HG03460 (cell line): ENCODE measurements around the gene WNT7B.

Experiments
- ATAC-seq: cut with Tn5 transposase; IDR thresholded peaks from one replicate; pipeline ENCODE4 v1.9.1; 2021; ENCODE audit not compliant: unreplicated experiment

The WNT7B gene

DNA sequence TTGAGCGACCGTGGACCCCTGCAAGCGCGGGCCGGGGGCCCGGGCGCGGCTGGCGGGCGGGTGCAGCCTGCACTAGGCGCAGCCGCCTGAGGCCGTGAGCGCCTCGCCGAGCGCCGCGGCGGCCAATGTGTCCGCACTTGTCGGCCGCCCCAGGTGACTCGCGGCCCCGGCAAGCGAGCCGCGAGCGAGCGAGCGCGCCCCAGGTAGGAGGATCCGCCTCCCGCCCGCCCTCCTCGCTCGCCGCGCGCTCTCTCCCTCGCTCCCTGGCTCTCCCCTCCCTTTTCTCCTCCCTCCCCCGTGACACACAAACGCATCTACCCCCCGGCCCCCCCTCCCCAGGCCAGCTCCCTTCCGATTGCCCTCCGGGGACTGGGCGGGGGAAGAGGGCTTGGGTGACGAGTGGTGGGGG, at the start of gene WNT7B:
Gene WNT7B, minus strand, starts transcription at position 160 of the 409 bp plus-strand sequence. CDS start 408 bp downstream, outside the sequence.
- ATAC-seq = no peak

DNA sequence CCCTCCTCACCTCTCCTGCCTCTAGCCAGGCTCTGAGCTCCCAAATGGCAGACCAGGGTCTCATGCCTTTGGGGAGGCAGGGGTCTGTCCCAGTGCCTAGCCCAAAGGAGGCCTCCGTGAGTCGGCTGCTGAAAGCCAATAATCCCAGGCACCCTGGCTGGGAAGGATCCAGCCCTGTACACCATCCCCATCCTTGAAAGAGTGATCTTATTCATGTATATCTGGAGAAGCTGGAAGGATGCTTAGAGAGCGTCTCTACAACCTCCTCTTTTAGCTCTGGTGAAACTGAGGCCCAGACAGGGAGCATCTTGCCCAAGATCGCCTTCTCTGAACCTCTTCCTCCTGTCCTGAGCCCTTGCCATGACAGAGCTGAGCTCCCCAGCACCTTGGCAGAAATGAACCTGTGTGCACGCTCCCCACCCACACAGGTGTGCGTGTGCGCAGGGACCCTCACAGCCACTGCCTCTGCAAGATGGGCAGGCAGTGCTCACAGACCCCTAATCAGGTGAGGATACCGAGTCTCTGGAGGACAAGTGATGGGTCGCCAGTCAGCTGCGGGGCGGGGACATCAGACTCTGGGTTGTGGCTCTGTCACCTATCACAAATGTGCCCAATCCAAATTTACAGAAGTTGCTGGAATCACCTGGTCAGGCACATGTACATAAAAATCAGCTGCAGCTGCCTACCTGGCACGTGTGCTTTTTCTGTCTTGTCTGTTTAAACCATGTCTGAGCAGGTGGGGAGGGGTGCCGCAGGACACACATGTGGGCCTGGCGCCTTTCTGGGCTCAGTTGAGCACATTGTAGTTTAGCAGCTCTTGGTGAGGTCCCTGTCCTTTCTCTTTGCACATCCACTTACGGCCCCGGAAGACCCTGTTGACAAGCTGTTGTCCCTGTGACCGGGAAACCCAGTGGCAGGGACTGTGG, 49.3 kb upstream of the WNT7B start:
- no peak for ATAC-seq

DNA sequence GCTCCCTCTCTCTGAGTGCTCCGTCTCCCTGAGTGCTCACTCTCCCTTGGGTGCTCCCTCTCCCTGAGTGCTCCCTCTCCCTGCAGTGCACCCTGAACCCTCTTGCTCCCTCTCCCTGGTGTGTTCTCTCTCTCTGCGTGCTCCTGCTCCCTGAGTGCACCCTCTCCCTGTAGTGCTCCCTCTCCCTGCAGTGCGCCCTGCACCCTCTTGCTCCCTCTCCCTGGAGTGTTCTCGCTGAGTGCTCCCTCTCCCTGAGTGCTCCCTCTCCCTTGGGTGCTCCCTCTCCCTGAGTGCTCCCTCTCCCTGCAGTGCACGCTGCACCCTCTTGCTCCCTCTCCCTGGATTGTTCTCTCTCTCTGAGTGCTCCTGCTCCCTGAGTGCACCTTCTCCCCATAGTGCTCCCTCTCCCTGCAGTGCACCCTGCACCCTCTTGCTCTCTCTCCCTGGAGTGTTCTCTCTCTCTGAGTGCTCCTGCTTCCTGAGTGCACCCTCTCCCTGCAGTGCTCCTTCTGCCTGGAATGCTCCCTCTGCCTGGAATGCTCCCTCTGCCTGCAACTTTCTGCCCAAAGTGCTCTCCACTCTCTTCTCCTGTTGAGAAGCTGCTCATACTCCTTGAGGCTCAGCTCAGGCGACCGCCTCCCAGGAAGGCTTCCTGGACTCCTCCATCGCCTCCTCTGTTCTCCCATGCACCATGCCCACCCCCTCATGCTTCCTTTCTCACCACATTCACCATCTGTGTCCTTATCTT, 48.4 kb upstream of the WNT7B start:
- ATAC-seq = no peak

DNA sequence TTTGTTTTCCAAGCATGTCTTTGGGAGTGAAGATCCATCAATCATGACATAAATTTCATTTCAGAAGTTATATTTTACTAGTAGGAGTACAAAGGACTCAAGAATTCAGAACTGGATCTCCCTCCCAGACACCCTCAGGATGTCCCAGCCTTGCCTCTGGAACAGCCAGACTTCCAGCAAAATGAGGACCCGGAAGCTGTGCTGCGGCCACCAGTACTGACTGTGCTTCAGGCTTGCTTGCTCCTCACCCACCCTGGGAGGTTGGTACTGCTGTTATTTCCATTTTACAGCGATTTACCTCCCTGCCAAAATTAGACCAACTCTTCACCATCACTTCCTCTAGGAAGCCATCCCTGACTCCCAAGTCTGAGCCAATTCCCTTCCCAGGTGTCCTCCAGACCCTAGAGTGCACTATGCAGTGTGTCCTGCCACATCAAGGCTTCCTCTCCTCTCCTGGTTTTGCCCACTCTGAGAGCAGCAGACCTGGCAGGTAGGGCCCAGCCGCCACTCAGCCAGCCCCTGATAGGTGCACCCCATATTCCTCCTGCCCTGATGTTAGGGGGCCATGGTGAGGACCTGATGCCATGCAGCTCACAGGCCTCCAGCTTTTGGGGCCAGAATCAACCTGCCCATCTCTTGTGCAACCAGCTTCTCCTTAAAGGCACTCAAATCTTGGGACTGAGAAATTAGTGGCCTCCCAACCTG, 47.3 kb upstream of the WNT7B start:
- ATAC-seq = no peak

DNA sequence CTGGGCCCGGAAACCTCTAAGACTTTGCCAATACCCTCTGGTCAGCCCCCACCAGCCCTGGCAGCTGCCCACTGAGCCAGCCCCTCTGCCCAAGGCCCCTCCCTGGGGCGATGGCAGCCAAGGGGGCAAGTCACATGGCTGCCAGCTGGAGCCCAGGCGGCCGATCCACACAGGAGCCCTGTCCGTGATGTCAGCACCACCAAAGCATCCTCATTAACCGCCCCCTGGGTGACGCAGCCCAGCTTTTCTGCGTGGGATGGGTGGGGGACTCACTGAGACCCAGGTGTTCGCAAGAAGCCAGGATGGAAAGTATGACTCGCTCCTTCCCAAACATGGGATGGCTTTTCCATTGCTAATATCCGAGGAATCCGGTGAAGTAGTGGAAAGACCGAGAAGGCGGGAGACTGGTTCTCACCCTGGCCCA, 46.6 kb upstream of the WNT7B start:
- ATAC-seq = no peak

DNA sequence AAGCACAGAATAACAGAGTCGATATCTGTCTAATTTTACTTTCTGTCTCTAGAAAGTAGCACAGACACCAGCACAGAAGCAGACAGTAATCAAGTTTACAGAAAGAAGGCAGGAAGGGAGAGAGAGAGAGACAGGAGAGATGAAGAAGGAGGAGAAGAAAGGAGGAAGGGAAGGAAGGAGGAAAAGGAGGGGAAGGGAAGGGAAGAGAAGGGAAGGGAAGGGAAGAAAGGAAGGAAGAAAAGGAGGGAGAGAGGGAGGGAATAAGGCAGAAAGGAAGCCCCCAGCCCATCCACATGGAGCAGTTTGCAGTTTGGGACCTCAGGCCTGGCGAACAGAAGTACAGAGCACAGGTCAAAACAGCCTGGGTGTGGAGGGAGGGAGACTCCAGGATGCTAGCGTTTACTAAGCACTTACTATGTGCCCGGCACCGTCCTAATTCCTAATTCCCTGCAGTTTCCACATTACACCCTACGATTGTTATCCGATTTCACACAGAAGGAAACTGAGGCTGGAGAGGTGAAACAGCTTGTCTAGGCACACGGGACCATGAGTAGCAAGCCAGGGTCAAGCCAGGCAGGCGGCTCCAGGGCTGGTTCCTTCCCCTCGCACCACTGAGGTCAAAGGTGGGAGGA, 46.0 kb upstream of the WNT7B start:
- no peak for ATAC-seq

DNA sequence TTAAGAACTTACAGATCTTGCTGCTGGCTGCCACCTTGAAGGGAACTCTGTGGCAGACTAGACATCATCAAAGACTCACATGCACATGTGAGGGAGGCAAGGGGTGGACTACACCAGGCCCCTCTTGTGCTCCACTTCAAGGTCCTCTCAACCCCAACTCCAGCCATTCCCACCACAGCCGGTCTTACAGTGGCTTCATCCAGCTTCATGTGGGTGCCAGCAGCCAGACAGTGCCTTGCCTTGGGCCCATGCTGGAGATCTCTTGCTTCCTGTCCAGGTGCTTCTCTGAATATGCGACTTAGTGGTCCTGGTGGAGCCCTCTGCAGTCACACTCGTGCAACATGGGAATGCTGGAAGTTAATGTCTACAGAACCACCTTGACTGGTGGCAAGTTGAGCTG, 44.6 kb upstream of the WNT7B start:
- no peak for ATAC-seq

DNA sequence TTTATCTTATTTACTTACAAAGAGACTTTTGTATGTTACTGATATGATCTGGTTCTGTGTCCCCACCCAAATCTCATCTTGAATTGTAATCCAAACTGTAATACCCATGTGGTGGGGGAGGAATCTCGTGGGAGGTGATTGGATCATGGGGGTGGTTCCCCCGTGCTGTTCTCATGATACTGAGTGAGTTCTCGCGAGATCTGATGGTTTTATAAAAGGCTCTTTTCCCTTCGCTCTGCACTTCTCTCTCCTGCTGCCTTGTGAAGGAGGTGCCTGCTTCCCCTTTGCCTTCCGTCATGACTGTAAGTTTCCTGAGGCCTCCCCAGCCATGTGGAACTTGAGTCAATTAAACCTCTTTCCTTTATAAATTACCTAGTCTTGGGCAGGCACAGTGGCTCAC, 42.4 kb upstream of the WNT7B start:
- no peak for ATAC-seq

DNA sequence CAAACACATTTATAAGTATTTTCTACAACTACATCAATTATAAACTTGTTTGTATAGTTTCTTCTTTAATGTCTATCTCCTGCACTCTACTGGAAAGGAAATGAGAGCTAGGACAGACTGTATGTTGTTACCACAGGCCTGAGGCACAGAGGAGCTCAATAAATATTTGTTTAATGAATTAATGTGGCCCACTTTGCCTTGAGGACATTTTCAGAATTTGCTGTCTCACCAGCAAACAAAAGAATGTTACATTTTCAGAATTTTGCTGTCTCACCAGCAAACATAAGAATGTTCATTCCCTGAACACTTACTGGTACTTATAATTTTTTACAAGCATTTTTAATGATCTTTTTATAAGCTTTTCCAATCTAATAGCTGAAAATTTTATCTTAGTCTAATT, 41.9 kb upstream of the WNT7B start:
- no peak for ATAC-seq

DNA sequence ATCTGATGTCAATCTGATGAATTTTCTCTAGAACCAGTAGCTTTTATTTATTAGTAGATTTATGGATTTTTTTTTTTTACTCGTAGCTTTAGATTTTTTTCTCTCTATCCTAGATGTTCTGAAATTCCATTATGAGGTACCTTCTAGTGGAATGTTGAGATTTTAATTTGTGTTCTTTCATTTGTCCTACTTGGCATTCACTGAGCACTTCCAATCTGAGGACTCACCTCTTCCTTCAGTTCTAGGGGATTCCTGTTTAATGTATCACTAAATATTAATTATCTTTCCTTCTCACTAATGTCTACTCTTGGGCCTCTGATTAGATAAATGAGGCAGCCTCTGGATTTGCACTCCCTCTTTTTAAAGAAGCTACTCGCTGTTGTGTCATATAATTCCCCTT, 40.2 kb upstream of the WNT7B start:
- ATAC-seq = no peak

DNA sequence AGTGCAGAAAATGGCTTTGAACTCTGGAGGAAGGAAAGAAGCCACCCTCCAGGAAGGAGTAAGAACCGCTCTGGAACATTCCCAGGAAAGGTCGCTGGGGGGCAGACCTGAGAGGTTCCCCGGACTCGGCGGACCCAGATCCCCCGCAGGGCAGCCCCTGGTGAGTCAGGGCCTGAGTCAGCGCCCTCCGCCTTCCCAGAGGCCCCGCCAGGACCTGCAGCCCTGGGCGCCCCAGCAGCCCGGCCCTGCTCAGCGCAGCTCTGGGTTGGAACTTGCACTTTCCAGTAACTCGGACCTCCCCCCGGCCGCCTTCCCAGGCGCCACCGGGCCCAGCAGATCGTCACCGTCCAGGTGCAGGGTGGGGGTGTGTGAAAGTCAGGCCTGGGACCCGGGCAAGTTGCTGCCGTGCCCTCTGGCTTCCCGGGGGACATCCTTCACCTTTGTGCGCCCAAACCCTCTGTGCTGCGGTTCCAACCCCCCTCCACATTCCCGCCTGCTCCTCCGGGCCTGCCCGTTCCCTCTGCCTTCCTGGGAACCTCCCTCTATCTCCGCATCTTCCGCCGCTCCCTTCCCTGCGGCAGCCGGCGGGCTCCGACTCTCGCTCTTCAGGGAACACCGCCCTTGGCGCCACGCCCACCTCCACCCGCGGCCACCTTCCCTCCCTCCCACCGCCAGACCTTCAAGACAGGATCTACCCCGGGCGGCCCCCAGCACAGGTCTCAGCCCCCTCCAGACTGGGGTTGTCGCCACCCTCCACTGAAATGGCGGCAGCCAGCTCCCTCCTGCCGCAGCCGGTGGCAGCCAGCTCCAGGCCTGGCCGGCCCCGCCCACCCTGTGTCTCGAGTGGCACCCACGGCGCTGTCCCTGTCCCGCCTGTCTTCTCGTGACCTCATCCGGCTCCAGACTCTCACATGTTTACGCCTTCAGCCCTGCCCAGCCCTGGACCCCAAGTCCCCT, 36.8 kb upstream of the WNT7B start:
- peak; percentile 82 for ATAC-seq

DNA sequence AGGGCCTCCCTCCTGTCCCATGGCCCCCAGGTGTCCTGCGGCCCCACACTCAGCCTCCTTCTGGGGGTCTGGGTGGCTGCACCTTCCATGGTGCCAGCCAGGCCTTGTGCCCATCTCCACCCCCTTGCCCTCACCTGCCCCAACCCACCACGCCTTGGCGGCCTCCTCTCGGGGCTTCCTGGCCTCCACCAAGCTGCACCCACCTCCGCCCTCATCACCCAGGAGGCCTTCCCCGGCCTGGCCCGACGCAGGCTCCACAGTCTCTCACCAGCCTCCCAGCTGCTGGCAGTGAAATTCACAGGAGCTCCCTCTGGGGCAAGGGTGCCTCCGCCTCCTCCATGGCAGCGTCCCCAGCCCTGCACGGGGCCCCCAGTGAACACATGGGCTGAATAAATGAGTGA, 35.9 kb upstream of the WNT7B start:
- no peak for ATAC-seq

DNA sequence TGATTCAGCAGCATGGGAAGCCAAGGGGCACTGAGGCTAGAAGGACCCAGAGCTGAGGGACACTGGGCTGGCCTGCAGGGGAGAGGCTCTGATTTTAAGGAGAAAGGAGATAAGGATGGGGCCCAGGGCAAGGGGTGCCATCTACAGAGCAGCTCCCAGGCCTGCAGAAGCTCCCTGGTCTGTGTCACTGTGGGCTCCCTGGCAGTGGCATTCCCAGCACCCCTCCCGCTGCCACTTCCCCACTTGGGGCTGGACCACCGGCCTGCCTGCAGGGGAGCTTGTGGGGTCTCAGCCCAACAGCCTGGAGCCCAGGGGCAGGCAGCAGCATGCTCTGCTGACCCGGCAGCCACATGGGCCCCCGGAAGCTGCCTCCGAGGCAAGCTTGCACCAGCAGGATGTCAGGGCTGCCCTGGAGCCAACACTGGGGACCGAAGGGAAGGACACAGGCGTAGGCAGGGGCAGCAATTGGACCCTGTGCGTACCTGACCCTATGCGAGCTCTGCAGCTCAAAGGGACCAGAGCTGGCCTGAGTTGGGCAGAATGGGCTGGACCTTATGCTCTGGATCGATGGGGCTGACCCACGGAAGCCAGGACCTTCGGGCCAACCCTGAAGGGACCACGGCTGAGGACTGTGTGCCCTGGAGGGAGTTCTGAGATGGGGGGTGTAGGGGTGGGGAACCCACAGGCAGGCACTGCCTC, 35.4 kb upstream of the WNT7B start:
- ATAC-seq = no peak

DNA sequence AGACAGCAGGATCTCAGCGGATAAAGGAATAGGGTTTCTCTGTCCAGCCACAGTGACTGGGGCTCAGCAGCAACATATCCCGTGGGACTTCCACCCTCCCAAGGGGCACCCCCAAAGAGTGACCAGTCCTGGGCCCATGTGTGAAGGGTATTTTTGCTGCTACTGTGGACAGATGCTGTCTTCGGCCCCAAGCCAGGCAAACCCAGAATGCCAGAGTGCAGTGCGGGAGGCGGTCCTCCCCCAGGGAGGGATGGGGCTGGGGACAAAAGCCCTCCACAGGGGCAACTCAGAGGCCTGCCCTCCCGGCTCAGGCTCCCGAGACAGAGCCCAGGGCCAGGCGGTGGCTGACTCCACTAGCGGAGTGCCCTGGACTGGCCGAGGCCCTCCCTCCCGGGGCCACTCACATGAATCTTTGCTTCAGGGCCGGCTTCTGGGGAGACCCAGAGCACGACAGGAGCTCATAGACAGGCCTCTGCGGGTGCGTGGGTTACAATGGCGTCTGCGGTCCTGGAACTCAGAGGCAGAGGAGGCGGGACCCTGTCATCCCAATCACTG, 34.7 kb upstream of the WNT7B start:
- ATAC-seq = no peak

DNA sequence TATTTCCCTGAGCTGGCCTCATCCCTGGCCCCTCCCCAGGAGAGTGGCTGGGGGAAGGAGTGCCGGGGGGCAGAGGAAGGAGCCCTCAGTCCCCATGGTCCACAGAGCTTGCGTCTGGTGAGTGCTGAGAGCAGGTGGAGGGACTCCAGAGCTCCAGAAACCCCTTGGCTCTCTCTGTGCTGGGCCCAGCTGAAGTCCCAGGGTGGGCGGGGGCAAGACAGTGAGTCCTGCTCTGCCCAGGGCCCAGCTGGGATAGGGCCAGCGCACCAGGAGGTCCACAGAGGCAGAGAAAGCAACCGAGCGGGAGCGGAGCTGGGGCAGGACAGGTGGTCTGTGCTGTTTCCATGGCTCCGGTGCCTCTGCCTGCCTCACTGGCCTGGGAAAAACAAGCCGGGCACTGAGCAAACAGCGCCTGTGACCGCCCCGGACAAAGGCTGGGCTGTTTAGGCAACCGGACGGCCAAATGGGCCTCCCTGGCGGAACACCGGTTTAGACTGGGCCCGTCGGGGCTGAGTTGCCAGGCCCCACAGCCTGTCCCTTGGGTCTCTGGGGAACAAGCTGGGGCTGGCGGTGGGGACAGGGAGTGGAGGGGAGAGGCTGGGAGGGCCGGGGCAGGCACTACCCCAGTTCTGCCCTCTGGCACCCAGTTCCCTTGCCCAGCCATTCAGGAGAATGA, 34.1 kb upstream of the WNT7B start:
- ATAC-seq = no peak

DNA sequence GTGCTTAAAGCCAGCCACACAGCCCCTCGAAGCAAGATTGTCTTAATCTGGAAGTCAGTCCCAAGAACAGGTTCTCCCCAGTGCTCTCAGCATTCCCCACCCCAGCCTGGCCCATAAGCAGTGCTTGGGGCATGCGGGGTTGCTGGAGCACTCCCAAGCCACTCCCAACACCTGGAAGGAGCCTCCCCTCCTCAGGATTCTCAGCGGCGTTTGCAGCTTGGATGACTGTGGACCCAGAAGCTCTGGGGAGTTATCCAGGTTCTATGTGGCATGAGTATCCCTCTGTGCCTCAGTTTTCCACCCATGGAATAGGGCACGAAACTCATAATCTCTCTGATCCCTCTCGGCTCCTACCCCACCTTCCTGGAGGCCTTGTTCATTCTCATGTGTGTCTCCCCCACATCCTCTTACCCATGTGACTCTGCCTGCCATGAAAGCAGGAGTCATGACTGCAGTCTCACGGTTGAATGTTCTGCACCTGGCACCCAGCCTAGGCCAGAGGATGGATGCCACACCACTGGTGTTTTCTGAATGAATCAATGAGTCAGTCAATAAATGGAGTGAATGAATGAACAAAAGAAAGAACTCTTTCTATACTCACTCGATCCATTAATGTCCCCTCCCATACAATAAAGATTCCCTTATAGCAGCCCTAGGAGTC, 33.4 kb upstream of the WNT7B start:
- ATAC-seq = no peak

DNA sequence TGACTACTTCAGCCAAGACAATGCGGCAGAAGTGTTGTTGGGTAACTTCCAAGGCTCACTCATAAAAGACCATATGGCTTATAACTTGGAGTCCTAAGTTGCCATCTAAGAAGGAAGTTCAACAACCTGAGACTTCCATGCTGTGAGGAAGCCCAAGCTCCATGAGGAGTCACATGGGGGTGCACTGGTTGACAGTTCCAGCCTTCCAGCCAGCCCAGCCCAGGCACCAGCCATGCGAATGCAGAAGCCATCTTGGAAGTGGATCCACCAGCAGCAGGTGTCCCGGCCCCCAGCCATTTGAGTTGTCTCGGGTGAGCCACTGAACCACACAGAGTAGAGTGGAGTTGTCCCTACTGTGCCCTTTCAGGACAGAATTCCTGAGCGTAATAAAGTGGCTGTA, 32.8 kb upstream of the WNT7B start:
- no peak for ATAC-seq
